Activated naive CD4-positive, alpha-beta T cell (primary cell): Measurements from ENCODE around the gene ZIC1.

Source experiments
- DNase-seq, 4 experiments: peaks; one replicate each; lab custom pipeline; 2025; lab: John Stamatoyannopoulos, UW

The ZIC1 gene

GRCh38 chr3:147422601-147423536 is 13.7 kb downstream of the ZIC1 start:
- DNase-seq: no peak

- no peak for DNase-seq
These were observed 14.3 kb downstream of the ZIC1 start for GRCh38 chr3:147423537-147423797.

- DNase-seq: no peak
These were observed 14.8 kb downstream of the ZIC1 start for GRCh38 chr3:147423798-147424580.

- no peak for DNase-seq
These were observed 15.6 kb downstream of the ZIC1 start for GRCh38 chr3:147424581-147425387.

GRCh38 chr3:147425388-147425850 is 16.3 kb downstream of the ZIC1 start:
- DNase-seq: no peak

- DNase-seq: no peak
These were observed 17.8 kb downstream of the ZIC1 start for GRCh38 chr3:147426931-147427330.

GRCh38 chr3:147427746-147428145 is 18.6 kb downstream of the ZIC1 start:
- no peak for DNase-seq

GRCh38 chr3:147428326-147428725 is 19.2 kb downstream of the ZIC1 start:
- DNase-seq: no peak

- no peak for DNase-seq
These were observed 19.6 kb downstream of the ZIC1 start for GRCh38 chr3:147428754-147429153.

- DNase-seq: no peak
These were observed 22.6 kb downstream of the ZIC1 start for GRCh38 chr3:147431751-147432150.

- DNase-seq: no peak
These were observed 38.1 kb downstream of the ZIC1 start for GRCh38 chr3:147447224-147447623.

- DNase-seq: no peak
These were observed 40.5 kb downstream of the ZIC1 start for GRCh38 chr3:147449669-147450068.

- no peak for DNase-seq
These were observed 50.0 kb downstream of the ZIC1 start for GRCh38 chr3:147458995-147459704.

GRCh38 chr3:147462856-147463255 is 53.7 kb downstream of the ZIC1 start:
- no peak for DNase-seq
